ENCODE measurements around the gene LRRC8E.

- TF ChIP-seq CTCF (IDR thresholded peaks at IDR 0.05) (no peak), POLR2A (IDR thresholded peaks at IDR 0.05) (no peak)
Measured at GRCh38 chr19:7848779-7849457, 39.4 kb upstream of the LRRC8E start.

Measured in uterus (tissue), 2 donors.